AG08396 (cell line): ENCODE results near the gene TRAF2.
"Not testable (repeated sequence)": the region's sequence is repeated elsewhere in the genome, so short reads cannot be mapped to it uniquely, and the experiment has no call there.

Experiments
- DNase-seq: peaks from one replicate; pipeline ENCODE4 v3.0.0; 2012; ENCODE audit warnings: low spot score, mixed read lengths

Gene TRAF2

GRCh38 chr9:136885950-136886578 lies at the start of gene TRAF2:
Gene TRAF2, plus strand, starts transcription at chr9:136886516. Its CDS starts 12,225 bp downstream, at chr9:136898741.
- DNase-seq: peak; percentile 100

- DNase-seq: no peak
Measured at GRCh38 chr9:136837146-136837855, 49.0 kb upstream of the TRAF2 start.

- DNase-seq: not testable (repeated sequence)
Measured at GRCh38 chr9:136837856-136838277, 48.4 kb upstream of the TRAF2 start.

- DNase-seq: no peak
Measured at GRCh38 chr9:136838314-136839228, 47.7 kb upstream of the TRAF2 start.

GRCh38 chr9:136839229-136840139 lies 46.8 kb upstream of the TRAF2 start:
- no peak for DNase-seq

- DNase-seq: no peak
Measured at GRCh38 chr9:136840140-136840876, 46.0 kb upstream of the TRAF2 start.

- DNase-seq: peak; percentile 74
Measured at GRCh38 chr9:136840877-136841645, 45.3 kb upstream of the TRAF2 start.

- not testable (repeated sequence) for DNase-seq
Measured at GRCh38 chr9:136841646-136842379, 44.5 kb upstream of the TRAF2 start.

- DNase-seq: peak; percentile 88
Measured at GRCh38 chr9:136842380-136842948, 43.9 kb upstream of the TRAF2 start, which contains the start of gene AJM1. Gene AJM1, plus strand, starts transcription at chr9:136842478. Its CDS starts 1,937 bp downstream, at chr9:136844415.

GRCh38 chr9:136843159-136843800 lies 43.0 kb upstream of the TRAF2 start:
- not testable (repeated sequence) for DNase-seq

- not testable (repeated sequence) for DNase-seq
Measured at GRCh38 chr9:136843801-136844740, 42.2 kb upstream of the TRAF2 start.

- no peak for DNase-seq
Measured at GRCh38 chr9:136844761-136845464, 41.4 kb upstream of the TRAF2 start.

GRCh38 chr9:136845465-136846260 lies 40.7 kb upstream of the TRAF2 start:
- DNase-seq: no peak

- no peak for DNase-seq
Measured at GRCh38 chr9:136846376-136847087, 39.8 kb upstream of the TRAF2 start.
